Amygdala (tissue), 56 donors: ENCODE results near the gene RPS17.
"Not testable (repeated sequence)": the region's sequence is repeated elsewhere in the genome, so short reads cannot be mapped to it uniquely, and the experiment has no call there.

Source experiments
- DNase-seq, 56 donors: peaks; one replicate each; lab custom pipeline; 2025; lab: John Stamatoyannopoulos, UW

The RPS17 gene

GRCh38 chr15:82549199-82549665, 9.0 kb upstream of the RPS17 start:
- DNase-seq: no peak

DNA sequence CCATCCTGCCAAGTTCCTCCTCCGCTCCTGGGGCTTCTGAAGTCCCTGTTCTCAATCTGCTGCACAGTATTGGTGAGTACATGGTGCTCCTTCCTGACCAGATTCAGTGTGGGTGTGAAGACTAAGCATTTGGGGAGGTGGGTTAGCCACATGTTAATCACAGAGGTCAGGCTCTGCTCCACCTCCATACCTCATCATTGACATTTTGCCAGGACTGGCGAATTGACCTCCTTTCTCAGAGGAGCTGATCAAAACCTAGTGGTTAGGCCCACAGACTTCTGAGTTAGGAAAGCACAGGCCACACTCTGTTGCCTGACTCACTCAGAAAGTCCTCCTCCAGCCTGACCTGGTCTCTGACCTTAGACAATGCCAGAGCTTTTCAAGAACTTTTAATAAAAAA, 8.4 kb upstream of the RPS17 start:
- DNase-seq: no peak

- no peak for DNase-seq
Observed at GRCh38 chr15:82545478-82545877, 5.2 kb upstream of the RPS17 start.

DNA sequence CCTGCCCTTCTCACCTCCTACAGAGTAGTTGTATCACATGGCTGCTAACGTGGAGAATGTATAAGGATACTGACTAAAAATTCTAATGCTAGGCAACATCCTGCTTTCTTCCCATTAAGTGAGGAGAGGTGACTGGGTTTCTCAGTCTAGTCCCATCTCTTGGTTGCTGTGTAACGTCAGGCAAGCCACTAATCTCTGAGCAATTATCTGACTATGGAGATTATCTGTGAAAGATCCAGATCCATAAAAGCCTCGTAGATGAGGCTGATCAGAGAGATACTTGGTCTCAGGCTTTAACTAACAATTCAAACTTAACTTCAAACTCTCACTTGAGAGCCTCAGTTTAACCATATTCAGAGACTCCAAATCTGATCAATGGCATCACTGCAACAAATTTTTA, 4.7 kb upstream of the RPS17 start:
- no peak for DNase-seq

GRCh38 chr15:82544431-82544830, 4.2 kb upstream of the RPS17 start:
- peak in 2 of 56 donors; percentile 5 to 16 for DNase-seq

GRCh38 chr15:82543160-82543559, 2.9 kb upstream of the RPS17 start:
- DNase-seq: no peak

DNA sequence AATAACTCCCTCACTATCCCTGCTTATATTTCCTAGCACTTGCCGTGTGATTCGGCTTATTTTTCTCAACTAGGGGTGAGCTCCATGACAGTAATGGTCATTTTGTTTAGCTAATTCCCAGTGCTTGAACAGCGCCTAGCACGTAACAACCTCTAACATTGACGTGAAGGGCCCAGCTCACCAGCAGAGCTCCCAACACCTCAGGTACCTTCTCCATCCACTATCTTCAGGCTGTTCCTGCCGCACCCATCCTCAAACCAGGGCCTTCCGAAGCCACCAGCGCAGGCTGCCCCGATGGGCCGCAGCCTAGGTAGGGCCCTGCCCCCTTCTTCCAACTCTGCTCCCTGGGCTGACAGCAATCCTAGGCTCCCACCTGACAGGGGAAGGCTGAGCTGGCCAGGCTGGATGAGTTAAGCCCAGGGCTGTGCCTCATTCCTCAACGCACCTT, 751 bp upstream of the RPS17 start:
- DNase-seq: no peak

- DNase-seq: no peak
Observed at GRCh38 chr15:82539691-82540054, 584 bp downstream of the RPS17 start.

GRCh38 chr15:82538961-82539690, 1.1 kb downstream of the RPS17 start:
- no peak for DNase-seq

- no peak for DNase-seq
Observed at GRCh38 chr15:82537351-82537908, 2.8 kb downstream of the RPS17 start.

DNA sequence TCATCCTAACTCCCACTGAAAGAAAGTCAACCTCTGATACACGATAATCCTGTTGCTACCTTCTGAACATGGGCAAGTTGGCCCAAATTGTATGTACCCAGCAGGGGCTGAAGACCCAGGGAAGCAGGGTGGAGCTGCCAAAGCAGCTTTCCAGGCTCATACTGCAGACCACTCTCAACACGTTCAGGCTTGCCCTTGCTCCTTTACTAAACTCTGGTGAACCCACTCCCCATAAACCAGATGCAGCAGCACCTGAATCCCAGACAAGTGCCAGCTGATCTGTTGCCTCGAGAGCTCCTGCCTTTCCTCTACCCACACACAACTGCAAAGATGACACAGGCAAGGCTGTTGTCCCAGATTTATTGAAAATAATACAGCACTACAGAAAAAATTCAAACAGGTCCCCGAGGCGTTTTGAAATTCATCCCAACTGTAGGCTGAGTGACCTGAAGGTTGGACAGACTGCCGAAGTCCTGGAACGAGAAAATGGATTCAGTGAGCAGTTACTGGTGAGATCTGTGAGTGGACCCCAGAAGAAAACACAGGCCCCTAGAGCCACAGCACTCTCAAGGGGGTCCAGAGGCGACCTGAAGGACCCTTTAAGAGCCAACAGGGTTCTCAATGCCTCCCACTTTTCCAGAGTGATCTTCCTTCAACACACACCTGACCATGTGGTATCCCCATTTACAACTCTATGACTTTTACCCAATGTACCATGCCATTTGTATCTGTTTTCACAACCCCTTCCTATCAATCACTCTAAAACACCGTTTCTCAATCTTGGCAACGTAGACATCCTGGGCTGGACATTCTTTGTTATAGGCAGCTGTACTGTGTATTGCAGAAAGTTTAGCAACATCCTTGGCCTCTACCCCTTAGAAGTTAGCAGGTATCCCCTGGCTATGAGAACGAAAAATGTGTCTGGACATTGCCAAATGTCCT, 3.6 kb downstream of the RPS17 start:
- DNase-seq: no peak

GRCh38 chr15:82535566-82536408, 4.5 kb downstream of the RPS17 start:
- no peak for DNase-seq

DNA sequence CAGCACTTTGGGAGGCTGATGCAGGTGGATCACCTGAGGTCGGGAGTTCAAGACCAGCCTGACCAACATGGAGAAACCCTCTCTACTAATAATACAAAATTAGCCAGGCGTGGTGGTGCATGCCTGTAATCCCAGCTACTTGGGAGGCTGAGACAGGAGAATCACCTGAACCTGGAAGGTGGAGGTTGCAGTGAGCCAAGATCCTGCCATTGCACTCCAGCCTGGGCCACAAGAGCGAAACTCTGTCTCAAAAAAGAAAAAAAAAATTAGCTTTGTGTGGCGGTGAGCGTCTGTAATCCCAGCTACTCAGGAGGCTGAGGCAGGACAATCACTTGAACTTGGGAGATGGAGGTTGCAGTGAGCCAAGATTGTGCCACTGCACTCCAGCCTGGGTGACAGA, 5.1 kb downstream of the RPS17 start:
- DNase-seq: not testable (repeated sequence)

DNA sequence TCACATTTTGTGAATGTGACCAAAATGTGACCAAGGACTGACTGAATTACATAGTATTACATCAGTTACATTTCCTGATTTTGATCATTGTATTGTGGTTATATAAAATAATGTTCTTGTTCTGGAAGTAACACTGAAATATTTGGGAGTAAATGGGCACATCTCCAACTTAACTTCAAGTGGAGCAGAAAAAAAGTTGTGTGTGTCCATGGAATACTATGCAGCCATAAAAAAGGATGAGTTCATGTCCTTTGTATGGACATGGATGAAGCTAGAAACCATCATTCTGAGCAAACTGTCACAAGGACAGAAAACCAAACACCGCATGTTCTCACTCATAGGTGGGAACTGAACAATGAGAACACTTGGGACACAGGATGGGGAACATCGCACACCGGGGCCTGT, 5.8 kb downstream of the RPS17 start:
- not testable (repeated sequence) for DNase-seq

GRCh38 chr15:82533801-82534200, 6.5 kb downstream of the RPS17 start:
- DNase-seq: no peak

DNA sequence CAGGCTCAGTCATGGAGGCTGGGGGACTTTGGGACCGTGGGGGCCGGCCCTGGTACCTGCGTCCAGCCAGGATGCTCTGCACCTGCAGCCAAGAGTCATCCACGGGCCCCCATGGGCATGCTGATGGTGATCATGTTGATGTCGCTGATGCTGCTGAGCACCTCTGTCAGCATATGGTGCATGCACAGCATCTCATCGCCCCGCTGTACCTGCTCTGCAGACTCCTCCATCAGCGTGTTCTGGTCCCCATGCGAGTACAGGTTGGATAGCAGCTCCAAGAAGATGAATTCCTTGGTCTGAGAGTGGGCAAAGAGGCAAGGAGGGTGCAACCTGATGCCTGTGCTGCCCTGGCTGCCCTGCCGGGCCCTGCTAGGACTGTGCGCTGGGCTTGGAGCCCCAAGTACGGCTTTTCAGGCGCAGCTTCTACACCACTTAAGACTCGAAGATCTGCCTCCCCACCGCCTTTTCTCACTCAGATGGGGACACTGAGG, 7.2 kb downstream of the RPS17 start:
- no peak for DNase-seq

- DNase-seq: no peak
Observed at GRCh38 chr15:82532383-82532990, 7.8 kb downstream of the RPS17 start.

GRCh38 chr15:82531496-82532382, 8.5 kb downstream of the RPS17 start:
- no peak for DNase-seq
